Measurements from ENCODE around the gene CCDC85C.

DNA sequence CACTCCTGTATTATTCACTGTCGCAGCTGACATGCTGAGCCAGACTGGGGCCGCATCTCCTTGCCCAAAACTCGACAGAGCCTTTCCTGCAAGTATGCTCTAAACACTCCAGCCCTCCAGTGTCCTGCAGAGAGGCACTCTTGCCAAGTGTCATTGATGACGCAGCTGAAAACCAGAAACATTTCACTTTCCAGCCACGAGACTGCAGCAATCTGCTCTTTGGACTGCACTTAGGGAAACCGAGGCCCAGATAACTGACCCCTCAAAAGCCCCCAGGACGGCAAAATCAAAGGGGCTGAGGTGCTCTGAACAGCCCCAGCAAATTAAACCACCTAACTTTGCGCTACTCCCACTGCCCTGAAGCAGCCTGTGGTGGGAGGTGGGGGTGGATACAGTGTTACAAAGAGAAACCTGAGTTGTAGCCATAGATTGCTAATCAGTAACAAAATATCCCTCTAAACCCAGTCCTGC lies 2.6 kb downstream of the CCDC85C start:
- TF ChIP-seq, protein P1, sequence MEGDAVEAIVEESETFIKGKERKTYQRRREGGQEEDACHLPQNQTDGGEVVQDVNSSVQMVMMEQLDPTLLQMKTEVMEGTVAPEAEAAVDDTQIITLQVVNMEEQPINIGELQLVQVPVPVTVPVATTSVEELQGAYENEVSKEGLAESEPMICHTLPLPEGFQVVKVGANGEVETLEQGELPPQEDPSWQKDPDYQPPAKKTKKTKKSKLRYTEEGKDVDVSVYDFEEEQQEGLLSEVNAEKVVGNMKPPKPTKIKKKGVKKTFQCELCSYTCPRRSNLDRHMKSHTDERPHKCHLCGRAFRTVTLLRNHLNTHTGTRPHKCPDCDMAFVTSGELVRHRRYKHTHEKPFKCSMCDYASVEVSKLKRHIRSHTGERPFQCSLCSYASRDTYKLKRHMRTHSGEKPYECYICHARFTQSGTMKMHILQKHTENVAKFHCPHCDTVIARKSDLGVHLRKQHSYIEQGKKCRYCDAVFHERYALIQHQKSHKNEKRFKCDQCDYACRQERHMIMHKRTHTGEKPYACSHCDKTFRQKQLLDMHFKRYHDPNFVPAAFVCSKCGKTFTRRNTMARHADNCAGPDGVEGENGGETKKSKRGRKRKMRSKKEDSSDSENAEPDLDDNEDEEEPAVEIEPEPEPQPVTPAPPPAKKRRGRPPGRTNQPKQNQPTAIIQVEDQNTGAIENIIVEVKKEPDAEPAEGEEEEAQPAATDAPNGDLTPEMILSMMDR (conservative IDR thresholded peaks at IDR 0.05; ENCODE audit: low read depth in 2 of 2): no peak
- TF ChIP-seq EZH2 (IDR thresholded peaks at IDR 0.05; ENCODE audit: low read depth, unreplicated experiment): no peak
- TF ChIP-seq, protein P2, sequence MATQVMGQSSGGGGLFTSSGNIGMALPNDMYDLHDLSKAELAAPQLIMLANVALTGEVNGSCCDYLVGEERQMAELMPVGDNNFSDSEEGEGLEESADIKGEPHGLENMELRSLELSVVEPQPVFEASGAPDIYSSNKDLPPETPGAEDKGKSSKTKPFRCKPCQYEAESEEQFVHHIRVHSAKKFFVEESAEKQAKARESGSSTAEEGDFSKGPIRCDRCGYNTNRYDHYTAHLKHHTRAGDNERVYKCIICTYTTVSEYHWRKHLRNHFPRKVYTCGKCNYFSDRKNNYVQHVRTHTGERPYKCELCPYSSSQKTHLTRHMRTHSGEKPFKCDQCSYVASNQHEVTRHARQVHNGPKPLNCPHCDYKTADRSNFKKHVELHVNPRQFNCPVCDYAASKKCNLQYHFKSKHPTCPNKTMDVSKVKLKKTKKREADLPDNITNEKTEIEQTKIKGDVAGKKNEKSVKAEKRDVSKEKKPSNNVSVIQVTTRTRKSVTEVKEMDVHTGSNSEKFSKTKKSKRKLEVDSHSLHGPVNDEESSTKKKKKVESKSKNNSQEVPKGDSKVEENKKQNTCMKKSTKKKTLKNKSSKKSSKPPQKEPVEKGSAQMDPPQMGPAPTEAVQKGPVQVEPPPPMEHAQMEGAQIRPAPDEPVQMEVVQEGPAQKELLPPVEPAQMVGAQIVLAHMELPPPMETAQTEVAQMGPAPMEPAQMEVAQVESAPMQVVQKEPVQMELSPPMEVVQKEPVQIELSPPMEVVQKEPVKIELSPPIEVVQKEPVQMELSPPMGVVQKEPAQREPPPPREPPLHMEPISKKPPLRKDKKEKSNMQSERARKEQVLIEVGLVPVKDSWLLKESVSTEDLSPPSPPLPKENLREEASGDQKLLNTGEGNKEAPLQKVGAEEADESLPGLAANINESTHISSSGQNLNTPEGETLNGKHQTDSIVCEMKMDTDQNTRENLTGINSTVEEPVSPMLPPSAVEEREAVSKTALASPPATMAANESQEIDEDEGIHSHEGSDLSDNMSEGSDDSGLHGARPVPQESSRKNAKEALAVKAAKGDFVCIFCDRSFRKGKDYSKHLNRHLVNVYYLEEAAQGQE (IDR thresholded peaks at IDR 0.05; ENCODE audit: unreplicated experiment): no peak
- no peak for TF ChIP-seq ZNF331 (CRISPR knock-in tag; IDR thresholded peaks at IDR 0.05; ENCODE audit: low read depth)
- no peak for TF ChIP-seq CREB1 (CRISPR knock-in tag; IDR thresholded peaks at IDR 0.05; ENCODE audit: low read depth)
- no peak for TF ChIP-seq EZH2phosphoT487 (IDR thresholded peaks at IDR 0.05; ENCODE audit: unreplicated experiment)
- no peak for TF ChIP-seq POLR2AphosphoS5 (IDR thresholded peaks at IDR 0.05; ENCODE audit: low read depth)
- TF ChIP-seq NANOG (IDR thresholded peaks at IDR 0.05; ENCODE audit: borderline replicate concordance): no peak
- TF ChIP-seq JUNB (IDR thresholded peaks at IDR 0.05; ENCODE audit: unreplicated experiment): no peak
- no peak for TF ChIP-seq ZNF114 (CRISPR knock-in tag; IDR thresholded peaks at IDR 0.05)
- TF ChIP-seq, protein P3, sequence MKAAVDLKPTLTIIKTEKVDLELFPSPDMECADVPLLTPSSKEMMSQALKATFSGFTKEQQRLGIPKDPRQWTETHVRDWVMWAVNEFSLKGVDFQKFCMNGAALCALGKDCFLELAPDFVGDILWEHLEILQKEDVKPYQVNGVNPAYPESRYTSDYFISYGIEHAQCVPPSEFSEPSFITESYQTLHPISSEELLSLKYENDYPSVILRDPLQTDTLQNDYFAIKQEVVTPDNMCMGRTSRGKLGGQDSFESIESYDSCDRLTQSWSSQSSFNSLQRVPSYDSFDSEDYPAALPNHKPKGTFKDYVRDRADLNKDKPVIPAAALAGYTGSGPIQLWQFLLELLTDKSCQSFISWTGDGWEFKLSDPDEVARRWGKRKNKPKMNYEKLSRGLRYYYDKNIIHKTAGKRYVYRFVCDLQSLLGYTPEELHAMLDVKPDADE (IDR thresholded peaks at IDR 0.05): no peak
